Muscle of arm (tissue), 12 donors: ENCODE measurements around the gene COL18A1. TPM values are rescaled to one million over a fixed set of nuclear protein-coding genes. Genes with fewer than 3 reads are reported as not detected.

Source experiments
- DNase-seq: peaks from one replicate; pipeline ENCODE4 v3.0.0-alpha.2; 2013
- polyA plus RNA-seq, 12 donors: library from polyadenylated mRNA; unstranded; fragments of 120-200 nt; gene quantifications; one replicate each; pipeline ENCODE4 v1.2.1, GENCODE V29; 2013; ENCODE audit not compliant: insufficient read length in 12 of 12

The COL18A1 gene
- polyA plus RNA-seq, 12 donors: 45.6 to 181 (median 71.3) TPM

DNA sequence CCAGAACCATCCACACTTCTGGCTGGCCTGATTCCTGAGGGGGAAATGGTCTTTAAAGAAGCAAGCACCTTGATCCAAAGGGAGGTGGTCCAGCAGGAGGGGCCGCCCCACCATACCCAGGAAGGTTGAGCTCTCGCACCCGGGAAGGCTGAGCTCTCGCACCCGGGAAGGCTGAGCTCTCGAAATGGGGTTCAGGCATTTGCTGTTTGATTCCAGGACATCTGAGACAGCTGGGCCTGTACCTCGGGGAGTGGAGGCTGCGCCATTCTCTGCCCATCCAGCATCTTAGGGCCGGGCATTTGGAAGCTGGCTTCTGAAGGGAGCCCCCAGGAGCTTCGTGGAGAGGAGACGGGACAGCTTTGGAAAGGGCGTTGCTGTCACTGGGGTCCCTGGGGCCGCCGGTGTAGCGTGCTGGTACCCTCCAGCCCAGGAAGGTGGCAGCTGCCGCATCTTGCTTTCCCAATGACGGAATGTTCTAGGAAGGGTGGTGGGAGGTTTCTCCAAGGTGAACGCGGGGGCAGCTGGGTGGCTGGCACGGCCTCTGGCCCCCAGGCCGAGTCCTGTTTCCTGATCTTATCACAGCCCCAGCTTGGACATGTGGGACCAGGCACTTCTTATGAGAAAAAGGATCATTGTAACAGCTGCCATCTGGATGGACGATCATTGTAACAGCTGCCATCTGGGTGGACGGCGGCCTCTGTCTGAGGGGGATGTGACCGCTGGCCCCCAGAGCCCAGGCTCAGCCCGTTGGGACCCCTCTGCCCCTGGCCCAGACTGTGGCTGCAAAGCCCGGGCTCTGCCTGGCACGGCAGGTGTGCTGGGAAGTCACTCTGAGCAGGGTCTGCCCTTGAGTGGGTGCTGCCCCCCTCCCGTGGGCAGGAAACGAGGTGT is 61.6 kb downstream of the COL18A1 start:
- DNase-seq: no peak

DNA sequence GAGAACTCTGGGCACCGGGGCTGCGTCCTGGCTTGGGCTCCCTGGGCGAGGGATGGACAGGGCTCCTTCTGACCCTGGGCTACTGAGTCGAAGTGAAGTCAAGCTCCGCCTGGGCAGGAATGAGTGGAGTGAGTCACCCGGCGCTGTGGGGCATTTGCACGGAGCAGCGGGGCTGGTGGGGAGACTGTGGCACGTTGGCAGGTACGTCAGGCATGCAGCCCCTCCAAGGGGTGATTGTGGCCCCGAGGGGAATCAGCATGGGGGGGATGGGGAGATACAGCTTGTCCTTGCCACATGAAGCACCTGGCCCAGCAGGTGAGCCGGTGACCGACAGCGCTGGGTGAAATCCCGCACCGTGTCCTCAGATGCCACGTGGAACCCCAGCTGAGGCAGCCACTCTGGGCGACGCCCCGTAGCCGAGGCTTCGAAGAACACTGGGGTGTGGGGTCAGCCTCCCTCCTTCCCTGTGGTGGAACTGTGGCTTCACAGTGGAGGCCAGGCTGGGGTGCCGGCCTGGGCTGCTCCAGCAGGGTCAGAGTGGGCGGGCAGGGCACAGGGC is 62.3 kb downstream of the COL18A1 start:
- no peak for DNase-seq

DNA sequence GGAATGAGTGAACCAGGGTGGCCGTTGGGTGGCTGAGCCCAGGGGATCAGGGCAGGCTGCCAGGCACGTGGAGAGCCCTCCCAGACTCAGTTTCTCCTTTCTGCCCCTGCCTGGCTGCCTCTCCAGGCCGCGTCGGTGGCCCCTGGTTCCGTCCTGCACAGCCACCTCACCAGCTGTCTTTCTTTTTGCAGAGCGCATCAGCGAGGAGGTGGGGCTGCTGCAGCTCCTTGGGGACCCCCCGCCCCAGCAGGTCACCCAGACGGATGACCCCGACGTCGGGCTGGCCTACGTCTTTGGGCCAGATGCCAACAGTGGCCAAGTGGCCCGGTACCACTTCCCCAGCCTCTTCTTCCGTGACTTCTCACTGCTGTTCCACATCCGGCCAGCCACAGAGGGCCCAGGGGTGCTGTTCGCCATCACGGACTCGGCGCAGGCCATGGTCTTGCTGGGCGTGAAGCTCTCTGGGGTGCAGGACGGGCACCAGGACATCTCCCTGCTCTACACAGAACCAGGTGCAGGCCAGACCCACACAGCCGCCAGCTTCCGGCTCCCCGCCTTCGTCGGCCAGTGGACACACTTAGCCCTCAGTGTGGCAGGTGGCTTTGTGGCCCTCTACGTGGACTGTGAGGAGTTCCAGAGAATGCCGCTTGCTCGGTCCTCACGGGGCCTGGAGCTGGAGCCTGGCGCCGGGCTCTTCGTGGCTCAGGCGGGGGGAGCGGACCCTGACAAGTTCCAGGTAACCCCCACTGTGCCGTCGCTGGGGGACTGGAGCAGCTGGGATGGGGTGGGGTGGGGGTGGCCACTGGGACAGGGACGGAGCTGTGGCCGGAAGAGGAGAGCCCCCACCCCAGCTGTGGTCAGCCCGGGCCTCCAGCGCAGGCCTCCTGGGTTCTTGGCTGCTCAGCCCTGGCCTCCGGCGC is 63.3 kb downstream of the COL18A1 start:
- DNase-seq: no peak

DNA sequence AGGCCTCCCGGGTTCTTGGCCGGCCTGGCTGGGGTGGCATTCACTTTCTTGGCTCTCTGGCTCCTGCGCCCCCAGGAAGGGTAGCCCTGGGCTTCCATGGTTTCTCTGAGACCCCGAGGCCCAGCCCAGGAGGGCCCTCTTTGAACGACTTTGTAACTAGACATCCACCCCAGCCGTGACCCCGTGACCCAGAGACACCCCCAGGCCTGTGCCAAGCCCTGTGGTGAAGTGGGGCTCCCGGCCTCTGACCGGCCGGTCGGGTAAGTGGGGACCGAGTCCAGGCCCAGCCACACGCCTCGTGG is 64.0 kb downstream of the COL18A1 start:
- no peak for DNase-seq

- DNase-seq: no peak
These were observed 64.5 kb downstream of the COL18A1 start for GRCh38 chr21:45469273-45470086.

- no peak for DNase-seq
These were observed 65.1 kb downstream of the COL18A1 start for GRCh38 chr21:45470087-45470515.

GRCh38 chr21:45470773-45471524 is 66.0 kb downstream of the COL18A1 start:
- no peak for DNase-seq

DNA sequence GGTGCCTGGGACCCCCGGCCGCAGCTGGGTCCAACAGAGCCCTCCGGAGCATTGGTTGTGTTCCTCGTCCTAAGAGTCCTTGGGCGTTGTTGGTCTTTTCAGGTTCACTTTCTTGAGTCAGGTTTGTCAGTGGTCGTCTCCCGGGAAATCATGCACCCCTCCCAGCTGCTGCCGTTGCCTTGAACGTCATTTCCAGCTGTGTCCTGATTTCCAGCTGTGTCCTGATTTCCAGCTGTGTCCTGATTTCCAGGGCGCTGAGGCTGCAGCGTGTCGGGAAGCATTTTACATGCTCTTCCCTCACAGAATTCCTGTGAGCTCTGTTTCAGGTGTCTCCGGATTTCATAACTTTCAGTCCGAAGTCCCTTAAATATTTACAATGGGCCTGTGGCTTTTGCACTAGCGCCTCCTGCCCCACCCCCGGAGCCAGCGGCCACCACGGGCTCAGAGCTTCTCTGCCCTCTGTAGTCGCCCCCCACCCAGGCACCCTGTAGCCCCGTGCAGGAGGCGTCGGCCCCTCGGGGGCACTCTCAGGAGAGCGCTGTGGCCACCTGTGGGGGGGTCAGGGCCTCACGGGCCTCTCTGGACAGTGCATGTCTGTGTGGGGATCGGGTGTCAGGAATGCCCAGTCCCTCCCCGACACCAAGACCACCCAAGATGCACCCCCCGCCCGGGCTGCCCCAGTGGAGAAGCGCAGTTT is 66.7 kb downstream of the COL18A1 start:
- peak; percentile 92 for DNase-seq

- no peak for DNase-seq
These were observed 67.7 kb downstream of the COL18A1 start for GRCh38 chr21:45472445-45473365.

GRCh38 chr21:45473496-45474322 is 68.7 kb downstream of the COL18A1 start:
- DNase-seq: no peak

GRCh38 chr21:45474323-45474950 is 69.5 kb downstream of the COL18A1 start:
- no peak for DNase-seq

DNA sequence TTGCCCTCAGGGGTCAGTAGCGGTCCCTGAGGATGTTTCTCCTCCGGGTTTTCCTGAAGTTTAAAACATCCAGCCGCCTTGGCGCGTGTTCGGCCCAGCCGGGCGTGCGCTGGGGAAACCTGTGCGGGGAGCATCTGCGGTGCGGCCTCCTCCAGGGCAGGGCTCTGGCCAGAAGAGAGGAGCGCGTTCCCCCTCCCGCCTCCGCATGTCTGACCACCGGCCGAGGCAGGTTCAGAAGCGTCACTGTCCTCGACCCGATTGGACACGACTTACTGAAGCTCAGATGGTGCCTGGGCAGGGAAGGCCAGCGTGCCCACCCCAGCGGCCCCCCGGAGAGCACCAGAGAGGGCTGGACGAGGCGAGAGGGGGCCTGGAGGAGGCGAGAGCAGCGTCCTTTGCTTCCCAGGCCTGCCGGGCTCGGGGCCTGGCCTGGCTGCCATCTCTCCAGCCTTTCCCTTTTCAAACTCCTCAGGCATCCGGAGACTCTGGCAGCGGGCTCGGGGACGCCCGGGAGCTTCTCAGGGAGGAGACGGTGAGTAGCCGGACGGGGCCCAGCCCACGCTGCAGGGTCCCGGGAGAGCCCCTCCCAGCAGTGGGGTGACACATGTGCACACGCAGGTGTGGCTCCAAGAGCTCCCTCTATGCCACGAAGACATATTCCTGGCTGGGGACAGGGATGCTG is 70.2 kb downstream of the COL18A1 start:
- no peak for DNase-seq

DNA sequence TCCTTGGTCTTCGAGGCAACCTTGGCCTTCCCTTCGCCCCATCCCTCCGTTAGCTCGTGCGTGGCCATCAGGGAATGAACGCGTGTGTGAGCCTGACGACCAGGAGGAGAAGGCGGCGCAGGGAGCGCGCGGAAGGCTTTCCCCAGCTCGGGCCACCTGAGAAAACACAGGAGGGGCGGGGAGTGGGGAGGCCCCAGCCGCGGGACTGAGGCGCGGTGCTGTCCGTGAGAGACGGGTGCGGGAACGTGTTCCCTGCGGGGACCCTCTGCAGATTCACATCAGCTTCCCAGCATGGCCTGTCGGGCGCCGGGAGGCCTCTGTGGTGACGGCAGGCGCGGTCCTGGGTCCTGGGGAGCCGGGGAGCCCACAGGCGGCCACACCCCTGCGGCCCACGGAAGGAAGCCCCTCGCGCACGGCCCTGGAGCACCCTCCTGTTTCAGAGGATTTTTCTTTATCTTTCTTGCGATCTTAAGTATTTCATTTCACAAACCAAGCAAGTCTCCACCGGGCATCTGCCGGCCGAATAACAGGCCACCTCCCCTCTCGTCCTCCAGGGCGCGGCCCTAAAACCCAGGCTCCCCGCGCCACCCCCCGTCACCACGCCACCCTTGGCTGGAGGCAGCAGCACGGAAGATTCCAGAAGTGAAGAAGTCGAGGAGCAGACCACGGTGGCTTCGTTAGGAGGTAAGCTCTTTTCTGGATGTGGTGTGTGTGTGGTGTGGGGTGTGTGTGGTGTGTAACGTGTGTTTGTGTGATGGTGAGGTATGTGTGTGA is 71.0 kb downstream of the COL18A1 start:
- no peak for DNase-seq

GRCh38 chr21:45476582-45476981 is 71.6 kb downstream of the COL18A1 start:
- DNase-seq: no peak

GRCh38 chr21:45477176-45478114 is 72.5 kb downstream of the COL18A1 start:
- no peak for DNase-seq
